Central memory CD4-positive, alpha-beta T cell (primary cell): Measurements from ENCODE around the gene RYR1.
"Not testable (repeated sequence)": the region's sequence is repeated elsewhere in the genome, so short reads cannot be mapped to it uniquely, and the experiment has no call there.

Experiments used
- DNase-seq: peaks from one replicate; pipeline ENCODE4 v3.0.0; 2022

The RYR1 gene

DNA sequence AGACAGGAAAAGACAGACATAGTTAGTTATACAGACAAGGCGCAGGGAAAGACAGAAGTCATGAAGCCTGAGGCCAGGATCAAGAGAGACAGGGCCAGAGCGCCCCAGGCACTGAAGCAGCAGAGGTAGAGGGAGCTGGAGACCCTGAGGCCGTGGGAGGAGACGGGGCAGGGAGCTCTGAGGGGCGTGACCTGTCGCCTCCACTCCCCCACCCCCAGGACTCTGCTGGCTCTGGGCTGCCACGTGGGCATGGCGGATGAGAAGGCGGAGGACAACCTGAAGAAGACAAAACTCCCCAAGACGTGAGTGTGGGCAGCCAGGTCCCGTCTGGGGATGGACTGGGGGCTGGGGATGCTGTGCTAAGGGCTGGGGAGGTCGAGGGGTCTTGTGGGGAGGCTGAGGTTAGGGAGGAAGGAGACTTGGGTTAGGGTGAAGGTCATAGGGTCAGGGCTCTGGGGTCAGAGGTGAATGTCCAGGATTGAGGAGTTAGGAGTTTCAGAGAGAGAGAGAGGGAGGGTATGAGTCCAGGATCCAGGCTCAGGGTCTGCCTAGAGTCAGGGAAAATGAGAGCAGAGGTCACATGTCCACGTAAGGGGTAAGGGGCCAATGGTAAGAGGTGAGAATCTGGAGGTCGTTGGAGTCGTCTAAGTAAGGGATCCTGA is 31.1 kb downstream of the RYR1 start:
- no peak for DNase-seq

DNA sequence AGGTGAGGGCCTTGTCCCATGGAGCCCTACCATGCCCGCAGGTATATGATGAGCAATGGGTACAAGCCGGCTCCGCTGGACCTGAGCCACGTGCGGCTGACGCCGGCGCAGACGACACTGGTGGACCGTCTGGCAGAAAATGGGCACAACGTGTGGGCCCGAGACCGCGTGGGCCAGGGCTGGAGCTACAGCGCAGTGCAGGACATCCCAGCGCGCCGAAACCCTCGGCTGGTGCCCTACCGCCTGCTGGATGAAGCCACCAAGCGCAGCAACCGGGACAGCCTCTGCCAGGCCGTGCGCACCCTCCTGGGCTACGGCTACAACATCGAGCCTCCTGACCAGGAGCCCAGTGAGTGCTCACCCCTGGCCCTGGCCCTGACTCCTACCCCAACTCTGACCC is 32.6 kb downstream of the RYR1 start:
- no peak for DNase-seq

DNA sequence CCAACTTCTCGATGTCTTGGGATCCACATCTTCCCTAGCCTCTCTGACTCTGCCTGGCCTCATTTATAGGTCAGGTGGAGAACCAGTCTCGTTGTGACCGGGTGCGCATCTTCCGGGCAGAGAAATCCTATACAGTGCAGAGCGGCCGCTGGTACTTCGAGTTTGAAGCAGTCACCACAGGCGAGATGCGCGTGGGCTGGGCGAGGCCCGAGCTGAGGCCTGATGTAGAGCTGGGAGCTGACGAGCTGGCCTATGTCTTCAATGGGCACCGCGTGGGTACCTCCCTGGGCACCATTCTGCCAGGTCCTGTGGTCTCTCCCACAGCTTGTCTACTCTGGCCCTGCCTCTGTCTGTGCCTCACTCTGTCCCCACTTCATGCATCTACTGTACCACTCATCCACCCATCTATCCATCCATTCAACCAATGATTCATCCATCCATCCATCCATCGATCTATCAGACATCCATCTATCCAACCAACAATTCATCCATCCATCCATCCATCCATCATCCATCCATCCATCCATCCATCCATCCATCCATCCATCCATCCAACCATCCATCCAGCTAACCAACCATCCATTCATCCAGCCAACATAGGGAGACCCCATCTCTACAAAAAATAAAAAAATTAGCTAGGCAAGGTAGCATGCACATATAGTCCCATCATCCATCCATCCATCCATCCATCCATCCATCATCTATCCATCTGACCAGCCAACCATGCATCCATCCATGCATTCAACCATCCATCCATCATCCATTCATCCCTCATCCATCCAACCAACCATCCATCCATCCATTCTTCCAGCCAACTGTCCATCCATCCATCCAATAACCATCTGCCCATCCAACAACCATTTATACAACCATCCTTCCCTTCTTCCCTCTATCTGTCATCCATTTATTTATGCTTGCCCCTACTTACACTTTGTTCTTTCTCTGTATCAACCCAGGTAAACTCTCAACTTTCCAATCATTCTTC is 34.3 kb downstream of the RYR1 start:
- DNase-seq: no peak

DNA sequence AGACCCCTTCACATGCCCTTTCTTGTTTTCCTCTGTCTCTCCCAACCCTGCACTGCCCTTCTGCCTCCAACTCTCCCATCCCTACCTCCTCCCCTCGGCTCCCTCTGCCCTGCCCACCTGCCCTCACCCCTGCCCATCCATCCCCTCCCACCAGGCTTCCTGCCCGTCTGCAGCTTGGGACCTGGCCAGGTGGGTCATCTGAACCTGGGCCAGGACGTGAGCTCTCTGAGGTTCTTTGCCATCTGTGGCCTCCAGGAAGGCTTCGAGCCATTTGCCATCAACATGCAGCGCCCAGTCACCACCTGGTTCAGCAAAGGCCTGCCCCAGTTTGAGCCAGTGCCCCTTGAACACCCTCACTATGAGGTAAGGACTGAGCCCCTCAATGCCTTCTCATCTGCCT is 35.7 kb downstream of the RYR1 start:
- DNase-seq: no peak

DNA sequence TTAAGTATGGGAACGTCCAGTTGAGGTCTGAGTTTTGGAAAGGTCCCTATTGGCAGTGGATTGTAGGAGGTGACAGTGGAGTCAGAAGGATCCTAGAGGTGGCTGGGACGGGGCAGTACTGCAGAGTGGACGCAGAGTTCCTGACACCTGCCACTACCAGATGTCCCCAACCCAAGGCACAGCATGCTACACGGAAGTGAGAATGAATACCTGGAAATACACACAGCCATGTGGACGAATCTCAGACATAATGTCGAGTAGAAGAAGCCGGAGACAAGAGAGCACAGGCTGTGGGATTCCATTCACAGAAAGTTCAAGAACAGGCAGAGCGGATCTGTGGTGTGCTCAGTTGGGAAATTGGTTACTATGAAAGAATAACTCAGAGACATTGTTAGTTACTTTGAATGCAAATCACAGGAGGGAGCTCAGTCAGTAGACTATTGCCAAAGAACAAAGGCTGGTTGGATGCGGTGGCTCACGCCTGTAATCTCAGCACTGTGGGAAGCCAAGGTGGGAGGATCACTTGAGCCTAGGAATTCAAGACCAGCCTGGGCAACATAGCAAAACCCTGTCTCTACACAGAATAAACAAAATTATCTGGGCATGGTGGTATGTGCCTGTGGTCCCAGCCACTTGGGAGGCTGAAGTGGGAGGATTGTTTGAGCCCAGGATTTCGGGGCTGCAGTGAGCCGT is 37.4 kb downstream of the RYR1 start:
- DNase-seq: no peak

DNA sequence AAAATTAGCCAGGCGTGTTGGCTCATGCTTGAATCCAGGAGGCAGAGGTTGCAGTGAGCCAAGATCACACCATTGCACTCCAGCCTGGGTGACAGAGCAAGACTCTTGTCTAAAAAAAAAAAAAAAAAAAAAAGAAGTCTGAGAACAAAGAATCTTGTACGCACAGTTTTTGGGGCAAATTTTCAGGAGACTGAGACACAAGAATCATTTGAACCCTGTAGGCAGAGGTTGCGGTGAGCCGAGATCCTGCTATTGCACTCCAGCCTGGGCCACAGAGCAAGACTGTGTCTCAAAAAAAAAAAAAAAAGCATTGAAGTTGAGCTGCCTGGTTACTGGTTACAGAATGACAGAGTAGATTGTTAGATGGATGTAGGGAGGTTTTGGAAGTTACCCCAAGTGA is 39.2 kb downstream of the RYR1 start:
- not testable (repeated sequence) for DNase-seq

DNA sequence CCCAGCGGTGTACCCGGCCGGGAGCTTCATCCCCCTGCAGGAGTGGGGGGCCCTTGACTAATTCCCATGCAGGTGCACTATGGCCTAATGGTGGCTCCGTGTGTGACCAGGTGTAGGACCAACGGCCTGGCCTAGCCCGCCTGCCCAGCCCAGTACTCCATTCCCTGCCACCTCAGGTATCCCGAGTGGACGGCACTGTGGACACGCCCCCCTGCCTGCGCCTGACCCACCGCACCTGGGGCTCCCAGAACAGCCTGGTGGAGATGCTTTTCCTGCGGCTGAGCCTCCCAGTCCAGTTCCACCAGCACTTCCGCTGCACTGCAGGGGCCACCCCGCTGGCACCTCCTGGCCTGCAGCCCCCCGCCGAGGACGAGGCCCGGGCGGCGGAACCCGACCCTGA is 39.7 kb downstream of the RYR1 start:
- DNase-seq: no peak

DNA sequence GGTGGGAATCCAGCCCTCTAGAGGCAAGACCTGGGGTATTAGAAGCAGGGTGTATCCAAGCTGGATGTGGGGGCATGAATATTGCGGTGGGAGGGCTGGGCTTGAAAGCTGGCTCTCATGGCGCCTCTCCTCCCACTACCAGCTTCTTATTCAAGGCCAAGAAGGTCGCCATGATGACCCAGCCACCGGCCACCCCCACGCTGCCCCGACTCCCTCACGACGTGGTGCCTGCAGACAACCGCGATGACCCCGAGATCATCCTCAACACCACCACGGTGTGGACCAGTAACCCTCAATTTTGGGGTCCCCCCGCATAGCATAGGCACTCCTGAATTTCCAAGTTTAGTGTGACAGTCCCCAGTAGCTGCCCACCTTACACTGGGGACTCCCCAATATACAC is 41.7 kb downstream of the RYR1 start:
- DNase-seq: no peak

DNA sequence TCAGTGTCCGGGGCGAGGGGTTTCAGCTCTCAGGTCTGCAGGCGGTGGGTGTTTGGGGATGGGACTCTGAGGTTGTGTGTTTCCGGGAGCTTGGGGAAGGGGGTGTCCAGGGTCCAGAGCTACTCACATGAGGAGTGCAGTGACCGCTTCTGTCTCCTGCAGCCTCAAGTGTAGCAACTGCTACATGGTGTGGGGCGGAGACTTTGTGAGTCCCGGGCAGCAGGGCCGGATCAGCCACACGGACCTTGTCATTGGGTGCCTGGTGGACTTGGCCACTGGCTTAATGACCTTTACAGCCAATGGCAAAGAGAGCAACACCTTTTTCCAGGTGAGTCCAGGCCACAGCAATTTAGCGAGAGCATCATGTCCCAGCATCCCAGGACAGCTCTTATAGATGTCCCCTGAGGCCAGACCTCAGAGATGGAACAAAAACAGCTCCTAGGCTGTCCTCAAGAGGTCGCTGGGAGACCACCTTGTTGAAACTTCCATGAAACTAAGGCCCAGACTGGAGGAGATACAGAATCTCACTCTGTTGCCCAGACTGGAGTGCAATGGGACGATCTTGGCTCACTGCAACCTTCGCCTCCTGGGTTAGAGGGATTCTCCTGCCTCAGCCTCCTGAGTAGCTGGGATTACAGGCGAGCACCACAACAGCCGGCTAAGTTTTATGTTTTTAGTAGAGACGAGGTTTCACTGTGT is 44.9 kb downstream of the RYR1 start:
- no peak for DNase-seq

DNA sequence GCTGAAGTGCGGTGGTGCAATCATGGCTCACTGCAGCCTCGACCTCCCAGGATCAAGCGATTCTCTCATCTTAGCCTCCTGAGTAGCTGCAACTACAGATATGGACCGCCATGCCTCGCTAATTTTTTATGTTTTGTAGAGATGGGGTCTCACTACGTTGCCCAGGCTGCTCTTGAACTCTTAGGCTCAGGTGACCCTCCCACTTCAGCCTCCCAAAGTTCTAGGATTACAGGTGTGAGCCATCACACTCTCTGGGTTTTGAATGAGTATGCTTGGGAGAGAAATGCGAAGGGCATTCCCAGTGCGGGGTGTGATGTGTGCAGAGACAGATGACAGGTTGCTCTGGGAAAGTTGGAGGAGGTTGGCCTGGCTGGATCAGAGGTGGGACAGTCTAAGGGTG is 49.0 kb downstream of the RYR1 start:
- DNase-seq: no peak

DNA sequence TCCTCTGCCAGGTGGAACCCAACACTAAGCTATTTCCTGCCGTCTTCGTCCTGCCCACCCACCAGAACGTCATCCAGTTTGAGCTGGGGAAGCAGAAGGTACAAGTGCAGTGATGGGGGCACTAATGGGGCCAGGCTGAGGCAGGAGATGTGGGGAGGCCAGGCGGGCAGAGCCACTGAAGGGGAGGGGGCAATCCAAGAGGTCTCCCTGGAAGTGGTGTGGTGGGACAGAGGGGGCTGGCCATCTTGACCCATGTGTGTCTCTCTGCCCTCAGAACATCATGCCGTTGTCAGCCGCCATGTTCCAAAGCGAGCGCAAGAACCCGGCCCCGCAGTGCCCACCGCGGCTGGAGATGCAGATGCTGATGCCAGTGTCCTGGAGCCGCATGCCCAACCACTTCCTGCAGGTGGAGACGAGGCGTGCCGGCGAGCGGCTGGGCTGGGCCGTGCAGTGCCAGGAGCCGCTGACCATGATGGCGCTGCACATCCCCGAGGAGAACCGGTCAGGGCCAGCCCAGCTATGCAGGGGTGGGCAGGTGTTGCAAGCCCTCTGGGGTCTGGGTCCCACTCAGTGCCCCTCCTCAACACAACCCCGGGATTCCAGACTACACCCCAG is 49.6 kb downstream of the RYR1 start:
- no peak for DNase-seq

DNA sequence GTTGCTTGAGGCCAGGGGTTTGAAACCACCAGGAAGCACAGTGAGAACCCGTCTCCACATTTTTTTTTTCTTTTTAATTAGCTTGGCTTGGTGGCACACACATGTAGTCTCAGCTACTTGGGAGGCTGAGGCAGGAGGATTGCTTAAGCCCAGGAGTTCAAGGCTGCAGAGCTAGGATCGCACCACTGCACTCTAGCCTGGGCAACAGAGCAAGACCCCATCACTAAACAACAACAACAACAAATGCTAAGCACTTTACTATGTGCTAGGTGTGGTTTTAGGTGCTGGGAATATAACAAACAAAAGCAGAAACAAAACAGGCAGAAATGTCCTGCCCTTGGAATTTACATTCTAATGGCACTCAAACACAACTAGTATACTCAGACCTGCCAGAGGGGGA is 51.3 kb downstream of the RYR1 start:
- no peak for DNase-seq

DNA sequence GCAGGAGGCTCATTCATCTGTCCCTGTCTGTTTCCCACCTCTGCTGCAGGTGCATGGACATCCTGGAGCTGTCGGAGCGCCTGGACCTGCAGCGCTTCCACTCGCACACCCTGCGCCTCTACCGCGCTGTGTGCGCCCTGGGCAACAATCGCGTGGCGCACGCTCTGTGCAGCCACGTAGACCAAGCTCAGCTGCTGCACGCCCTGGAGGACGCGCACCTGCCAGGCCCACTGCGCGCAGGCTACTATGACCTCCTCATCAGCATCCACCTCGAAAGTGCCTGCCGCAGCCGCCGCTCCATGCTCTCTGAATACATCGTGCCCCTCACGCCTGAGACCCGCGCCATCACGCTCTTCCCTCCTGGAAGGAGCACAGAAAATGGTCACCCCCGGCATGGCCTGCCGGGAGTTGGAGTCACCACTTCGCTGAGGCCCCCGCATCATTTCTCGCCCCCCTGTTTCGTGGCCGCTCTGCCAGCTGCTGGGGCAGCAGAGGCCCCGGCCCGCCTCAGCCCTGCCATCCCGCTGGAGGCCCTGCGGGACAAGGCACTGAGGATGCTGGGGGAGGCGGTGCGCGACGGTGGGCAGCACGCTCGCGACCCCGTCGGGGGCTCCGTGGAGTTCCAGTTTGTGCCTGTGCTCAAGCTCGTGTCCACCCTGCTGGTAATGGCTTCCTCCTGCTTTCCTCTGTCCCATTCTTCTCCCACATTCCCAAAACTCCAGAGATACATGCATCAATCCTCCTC is 52.2 kb downstream of the RYR1 start:
- no peak for DNase-seq

DNA sequence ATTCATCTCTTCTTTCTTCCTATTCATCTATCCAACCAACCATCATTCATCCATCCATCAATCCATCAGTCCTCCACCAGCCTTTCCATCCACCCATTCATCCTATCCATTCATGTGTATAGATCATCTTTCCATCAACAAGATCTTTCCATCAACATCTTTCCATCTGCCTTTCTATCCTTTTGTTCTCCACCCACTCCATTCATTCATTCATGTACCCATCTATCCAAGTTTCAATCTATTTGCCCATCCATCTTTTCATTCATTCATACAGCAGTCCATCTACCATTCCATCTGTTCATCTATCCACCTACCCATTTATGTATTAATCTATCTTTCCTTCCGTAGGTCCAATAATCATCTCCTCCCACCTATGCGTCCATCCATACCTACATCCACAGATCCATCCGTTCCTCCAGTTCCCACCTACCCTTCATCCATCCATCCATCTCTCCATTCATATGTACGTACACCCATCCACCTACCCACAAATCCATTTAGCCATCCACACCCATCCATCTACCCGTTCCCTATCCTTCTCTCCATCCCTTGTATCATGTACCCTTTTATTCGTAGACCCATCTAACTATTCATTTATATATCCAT is 53.3 kb downstream of the RYR1 start:
- DNase-seq: no peak

DNA sequence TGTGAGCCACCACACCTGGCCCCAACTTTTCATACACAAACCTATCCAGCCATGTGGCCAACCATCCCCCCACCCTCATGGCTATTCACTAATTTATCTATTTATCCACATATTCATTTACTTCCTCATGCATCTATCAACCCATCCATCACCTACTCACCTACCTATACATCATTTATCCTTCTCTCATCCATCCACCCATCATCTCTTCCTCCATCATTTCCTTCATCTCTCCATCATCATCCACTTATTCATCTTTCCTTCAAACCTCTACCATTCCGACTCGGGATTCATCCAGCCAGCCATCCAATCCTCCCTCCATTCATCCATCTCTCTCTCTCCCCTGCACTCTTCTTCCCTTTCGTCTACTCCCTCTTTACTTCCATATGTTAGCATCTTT is 54.6 kb downstream of the RYR1 start:
- DNase-seq: no peak

DNA sequence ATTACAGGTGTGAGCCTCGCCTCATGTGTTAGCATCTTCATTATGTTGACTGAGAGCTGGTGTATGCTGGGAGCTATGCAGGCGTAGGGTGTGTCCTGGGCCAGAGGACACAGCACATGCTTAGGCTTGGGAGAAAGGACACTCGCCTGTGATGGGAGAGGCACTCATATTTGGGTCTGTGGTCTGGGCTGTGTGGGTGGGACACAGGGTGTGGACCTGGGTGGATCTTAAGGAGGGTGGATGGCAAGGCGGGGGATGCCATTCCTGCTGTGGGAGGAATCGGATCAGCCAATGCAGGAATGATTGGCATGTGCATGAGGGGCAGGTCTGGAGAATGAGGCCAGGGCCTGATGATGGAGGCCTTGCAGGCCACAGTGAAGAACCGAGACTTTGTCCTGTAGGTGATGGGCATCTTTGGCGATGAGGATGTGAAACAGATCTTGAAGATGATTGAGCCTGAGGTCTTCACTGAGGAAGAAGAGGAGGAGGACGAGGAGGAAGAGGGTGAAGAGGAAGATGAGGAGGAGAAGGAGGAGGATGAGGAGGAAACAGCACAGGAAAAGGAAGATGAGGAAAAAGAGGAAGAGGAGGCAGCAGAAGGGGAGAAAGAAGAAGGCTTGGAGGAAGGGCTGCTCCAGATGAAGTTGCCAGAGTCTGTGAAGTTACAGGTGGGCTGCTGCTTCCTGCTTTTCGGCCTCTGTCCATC is 55.4 kb downstream of the RYR1 start:
- DNase-seq: no peak

DNA sequence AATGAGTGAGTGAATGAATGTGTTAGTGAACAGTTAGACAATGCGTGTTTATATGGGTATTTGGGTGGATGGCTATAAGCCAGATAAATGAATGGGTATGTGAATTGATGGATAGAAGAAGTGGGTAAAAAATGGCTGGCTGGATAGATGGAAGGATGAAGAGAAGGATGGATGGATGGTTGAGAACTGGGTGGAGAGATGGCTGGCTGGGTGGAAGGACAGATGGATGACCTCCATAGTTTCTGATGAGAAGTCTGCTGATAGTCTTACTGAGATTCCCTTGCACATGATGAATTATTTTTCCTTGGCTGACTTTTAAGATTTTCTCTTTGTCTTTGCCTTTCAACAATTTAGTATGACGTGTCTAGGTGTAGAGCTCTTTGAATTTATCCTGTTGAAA is 57.4 kb downstream of the RYR1 start:
- no peak for DNase-seq

DNA sequence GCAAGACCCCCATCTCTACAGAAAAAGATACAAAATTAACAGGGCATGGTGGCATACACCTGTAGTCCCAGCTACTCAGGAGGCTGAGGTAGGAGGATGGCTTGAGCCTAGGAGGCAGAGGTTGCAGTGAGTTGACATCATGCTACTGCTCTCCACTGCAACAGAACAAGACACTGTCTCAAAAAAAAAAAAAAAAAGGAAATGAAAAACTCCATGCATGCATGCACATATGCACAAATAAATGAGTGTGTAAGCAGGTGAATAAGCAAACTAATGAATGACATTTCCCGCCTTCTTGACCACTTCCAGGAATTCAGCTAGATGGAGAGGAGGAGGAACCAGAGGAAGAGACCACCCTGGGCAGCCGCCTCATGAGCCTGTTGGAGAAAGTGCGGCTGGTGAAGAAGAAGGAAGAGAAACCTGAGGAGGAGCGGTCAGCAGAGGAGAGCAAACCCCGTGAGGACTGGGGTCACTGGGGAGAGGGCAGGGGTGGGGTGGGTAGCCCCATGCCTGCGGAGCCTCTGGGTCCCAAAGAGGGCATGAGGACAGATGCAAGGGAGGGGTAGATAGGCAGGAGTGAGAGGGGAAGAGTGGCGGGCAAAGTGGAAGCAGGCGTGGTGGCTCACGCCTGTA is 58.8 kb downstream of the RYR1 start:
- no peak for DNase-seq

DNA sequence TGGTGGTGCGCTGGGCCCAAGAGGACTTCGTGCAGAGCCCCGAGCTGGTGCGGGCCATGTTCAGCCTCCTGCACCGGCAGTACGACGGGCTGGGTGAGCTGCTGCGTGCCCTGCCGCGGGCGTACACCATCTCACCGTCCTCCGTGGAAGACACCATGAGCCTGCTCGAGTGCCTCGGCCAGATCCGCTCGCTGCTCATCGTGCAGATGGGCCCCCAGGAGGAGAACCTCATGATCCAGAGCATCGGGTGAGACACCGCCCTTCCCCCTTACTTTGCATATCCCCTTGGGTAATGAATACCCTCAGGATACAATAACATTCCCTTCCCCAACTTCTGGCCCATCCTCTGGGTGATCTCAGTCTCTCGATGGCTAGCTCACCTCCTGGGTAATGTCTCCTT is 60.9 kb downstream of the RYR1 start:
- DNase-seq: no peak

DNA sequence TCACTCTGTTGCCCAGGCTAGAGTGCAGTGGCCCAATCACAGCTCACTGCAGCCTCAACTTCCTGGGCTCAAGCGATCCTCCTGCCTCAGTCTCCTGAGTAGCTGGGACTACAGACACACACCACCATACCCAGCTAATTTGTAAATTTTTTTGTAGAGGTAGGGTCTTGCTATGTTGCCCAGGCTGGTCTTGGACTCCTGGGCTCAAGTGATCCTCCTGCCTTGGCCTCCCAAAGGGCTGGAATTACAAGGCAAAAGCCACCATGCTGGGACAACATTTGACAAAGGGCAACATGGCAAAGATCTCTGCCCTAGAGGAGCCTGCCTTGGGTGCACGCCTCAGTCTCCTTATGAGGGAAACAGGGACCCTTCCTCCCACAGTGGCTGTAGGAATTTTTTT is 61.9 kb downstream of the RYR1 start:
- DNase-seq: not testable (repeated sequence)
